ENCODE data around the gene FBXL17. TPM values are rescaled to one million over a fixed set of nuclear protein-coding genes. Genes with fewer than 3 reads are reported as not detected.

FBXL17 gene
- total RNA-seq, 1 donor from 2014 or later: 4.2 TPM

GRCh38 chr5:107840592-107840991 lies 541.3 kb downstream of the FBXL17 start:
- H3K4me3 ChIP-seq (ENCODE audit: low read depth, low read length): no peak overlapping the region
- DNase-seq (ENCODE audit: low read depth): no peak
- TF ChIP-seq CTCF (conservative IDR thresholded peaks at IDR 0.05; ENCODE audit: low read depth, low read length): no peak

DNA sequence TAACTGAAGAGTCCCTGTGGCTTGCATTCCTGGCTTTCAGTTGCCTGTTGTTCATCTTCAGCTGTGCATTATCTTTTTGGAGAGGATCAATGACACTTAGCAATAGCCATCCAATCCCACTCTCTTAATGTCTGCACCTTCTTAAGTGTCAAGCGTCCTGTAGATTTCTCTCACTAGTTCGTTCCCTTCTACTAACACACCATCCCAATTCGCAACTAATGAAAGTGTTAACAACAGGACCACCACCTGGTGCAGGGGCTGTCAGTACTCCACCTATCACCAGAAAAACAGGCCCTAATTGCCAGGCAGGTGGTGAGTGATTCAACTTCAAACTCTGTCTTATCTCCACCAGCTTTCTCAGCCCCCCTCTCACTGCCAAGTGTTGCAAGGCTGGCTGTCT lies 541.7 kb downstream of the FBXL17 start:
- TF ChIP-seq CTCF (conservative IDR thresholded peaks at IDR 0.05; ENCODE audit: low read depth, low read length): no peak
- DNase-seq (ENCODE audit: low read depth): no peak
- H3K4me3 ChIP-seq (ENCODE audit: low read depth, low read length): no peak overlapping the region

DNA sequence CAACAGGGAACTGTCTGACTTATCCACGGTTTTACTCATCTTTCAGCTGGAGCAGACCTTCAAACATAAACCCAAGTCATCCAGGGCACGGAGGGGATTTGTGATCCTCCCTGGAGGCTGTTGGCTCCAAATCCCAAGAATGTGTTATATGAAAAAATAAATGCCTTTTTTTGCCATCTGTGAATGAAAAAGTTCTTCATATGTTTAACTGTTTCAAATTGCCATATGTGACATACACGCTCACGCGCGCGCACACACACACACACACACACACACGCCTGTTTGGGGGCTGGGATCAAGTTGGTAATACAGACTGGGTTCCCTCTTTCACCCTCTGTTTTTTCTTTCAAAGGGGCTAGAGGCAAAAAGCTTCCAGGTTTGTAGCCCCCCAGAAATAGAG lies 546.8 kb downstream of the FBXL17 start:
- no peak overlapping the region for H3K4me3 ChIP-seq (ENCODE audit: low read depth, low read length)
- DNase-seq (ENCODE audit: low read depth): no peak
- no peak for TF ChIP-seq CTCF (conservative IDR thresholded peaks at IDR 0.05; ENCODE audit: low read depth, low read length)

DNA sequence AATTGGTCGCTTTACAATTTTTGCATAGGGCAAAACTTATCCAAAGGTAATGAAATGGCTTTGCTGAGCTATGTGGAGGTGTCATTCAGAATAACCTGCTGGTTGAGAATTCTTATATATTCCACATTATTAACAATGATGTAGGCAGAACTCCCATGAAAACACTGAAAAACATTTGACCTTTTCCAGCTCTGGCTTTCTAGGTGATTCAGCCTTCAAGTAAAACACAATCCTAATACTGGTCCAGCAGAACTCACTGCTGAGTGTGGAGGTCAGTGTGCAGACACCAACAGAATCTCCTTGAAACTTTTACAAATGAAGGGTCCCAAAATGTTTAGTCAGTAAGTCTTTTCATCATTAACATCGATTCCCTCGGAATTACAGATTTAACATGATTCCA lies 549.2 kb downstream of the FBXL17 start:
- TF ChIP-seq CTCF (conservative IDR thresholded peaks at IDR 0.05; ENCODE audit: low read depth, low read length): no peak
- no peak for DNase-seq (ENCODE audit: low read depth)
- H3K4me3 ChIP-seq (ENCODE audit: low read depth, low read length): no peak overlapping the region

DNA sequence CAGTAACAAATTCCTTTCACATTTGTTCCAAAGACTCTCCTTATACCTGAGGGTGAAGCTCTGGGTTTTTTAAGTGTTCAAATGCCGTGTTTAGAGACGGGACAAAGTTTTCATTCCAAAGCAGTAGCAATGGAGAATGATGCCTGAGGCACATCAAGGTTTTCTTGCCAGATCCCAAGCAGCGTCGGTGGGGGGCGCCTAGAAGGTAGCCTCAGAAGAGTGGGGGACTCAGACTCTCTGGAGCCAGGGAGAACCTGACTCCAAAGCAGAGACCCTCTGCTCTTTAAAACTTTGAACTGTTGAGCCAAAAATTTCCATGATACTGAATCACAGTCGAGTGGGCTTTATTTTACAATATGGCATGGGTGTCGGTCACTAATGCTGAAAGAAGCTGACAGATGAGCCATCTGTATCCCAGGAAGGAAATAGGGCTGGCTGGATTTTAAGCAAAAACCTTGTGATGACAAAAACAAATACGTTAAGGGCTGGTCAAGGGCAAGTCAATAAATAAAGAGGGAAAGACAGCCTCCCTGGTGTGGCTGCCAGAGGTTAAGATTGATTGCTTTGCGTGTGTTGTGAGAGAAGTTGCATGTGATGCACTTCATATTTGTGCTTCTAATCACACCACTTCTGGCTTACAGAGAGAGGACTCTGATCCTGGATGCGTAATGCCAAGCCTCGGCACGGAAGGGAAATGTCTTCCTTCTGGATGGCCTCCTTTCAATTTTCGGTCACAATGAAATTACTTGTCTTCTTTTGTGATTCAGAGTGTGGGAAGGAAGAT lies 550.1 kb downstream of the FBXL17 start:
- TF ChIP-seq CTCF (conservative IDR thresholded peaks at IDR 0.05; ENCODE audit: low read depth, low read length): no peak
- no peak for DNase-seq (ENCODE audit: low read depth)
- no peak overlapping the region for H3K4me3 ChIP-seq (ENCODE audit: low read depth, low read length)

DNA sequence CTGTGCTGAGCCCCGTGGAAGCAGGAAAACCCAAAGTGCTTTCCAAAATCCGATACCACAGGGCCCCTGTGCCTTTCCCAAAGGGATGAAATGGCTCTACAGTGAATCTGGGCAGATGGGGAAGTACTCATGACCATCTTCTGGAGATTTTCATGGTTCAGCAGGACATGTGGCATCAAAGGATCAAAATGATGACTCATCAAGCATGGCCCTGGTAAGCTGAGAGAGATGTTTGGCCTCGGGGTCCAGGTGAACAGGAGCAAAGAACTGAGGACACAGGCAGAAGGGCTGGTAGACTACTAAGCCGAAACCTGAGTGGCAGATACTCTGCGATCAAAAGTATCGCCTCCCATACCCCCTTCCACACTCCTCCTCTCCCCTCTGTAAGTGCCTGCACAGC lies 551.1 kb downstream of the FBXL17 start:
- H3K4me3 ChIP-seq (ENCODE audit: low read depth, low read length): no peak overlapping the region
- no peak for TF ChIP-seq CTCF (conservative IDR thresholded peaks at IDR 0.05; ENCODE audit: low read depth, low read length)
- no peak for DNase-seq (ENCODE audit: low read depth)

All from epithelial cell of proximal tubule (primary cell).